SU-DHL-6 (cell line): Measurements from ENCODE around the gene NDST4.

Experiments used
- EZH2phosphoT487 ChIP-seq: fragments of 200-600 bp; sonication (generic), shearing (Covaris generic); conservative IDR thresholded peaks from 2 replicates; pipeline ENCODE4 v1.6.1; 2018; ENCODE audit warnings: mild to moderate bottlenecking, antibody characterized with exemption, low read length, moderate library complexity, mixed read lengths
- TF ChIP-seq, protein P1 (sequence below): fragments of 200-600 bp; sonication (generic); IDR thresholded peaks from one replicate; pipeline ENCODE4 v1.5.1; 2017; ENCODE audit warnings: antibody characterized with exemption, mild to moderate bottlenecking, low read length, moderate library complexity; ENCODE audit not compliant: insufficient read depth, poor library complexity, severe bottlenecking

DNA sequence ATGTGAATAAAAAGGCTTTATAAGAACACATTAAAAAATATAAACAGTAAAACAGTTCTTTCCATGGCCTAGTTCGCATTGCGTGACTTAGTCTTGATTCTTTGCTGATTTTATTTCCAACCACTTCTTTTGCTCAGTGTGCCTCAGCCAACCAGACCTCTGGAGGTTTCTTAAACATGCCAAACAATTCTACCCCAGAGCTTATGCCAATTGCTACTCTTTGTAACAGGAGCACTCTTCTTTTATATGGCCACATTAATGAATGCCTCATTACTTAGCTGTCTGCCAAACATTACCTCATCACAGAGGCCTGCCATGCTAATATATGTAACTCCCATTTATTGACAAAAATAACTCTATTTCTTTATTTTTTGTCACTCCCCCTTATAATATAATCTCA, 202.3 kb downstream of the NDST4 start:
- TF ChIP-seq, protein P1, sequence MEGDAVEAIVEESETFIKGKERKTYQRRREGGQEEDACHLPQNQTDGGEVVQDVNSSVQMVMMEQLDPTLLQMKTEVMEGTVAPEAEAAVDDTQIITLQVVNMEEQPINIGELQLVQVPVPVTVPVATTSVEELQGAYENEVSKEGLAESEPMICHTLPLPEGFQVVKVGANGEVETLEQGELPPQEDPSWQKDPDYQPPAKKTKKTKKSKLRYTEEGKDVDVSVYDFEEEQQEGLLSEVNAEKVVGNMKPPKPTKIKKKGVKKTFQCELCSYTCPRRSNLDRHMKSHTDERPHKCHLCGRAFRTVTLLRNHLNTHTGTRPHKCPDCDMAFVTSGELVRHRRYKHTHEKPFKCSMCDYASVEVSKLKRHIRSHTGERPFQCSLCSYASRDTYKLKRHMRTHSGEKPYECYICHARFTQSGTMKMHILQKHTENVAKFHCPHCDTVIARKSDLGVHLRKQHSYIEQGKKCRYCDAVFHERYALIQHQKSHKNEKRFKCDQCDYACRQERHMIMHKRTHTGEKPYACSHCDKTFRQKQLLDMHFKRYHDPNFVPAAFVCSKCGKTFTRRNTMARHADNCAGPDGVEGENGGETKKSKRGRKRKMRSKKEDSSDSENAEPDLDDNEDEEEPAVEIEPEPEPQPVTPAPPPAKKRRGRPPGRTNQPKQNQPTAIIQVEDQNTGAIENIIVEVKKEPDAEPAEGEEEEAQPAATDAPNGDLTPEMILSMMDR = no peak
- no peak for TF ChIP-seq EZH2phosphoT487
